Measurements from ENCODE around the gene FAM83B. TPM values are rescaled to one million over a fixed set of nuclear protein-coding genes. Genes with fewer than 3 reads are reported as not detected.

Gene FAM83B
- total RNA-seq, 1 donor from 2014 or later: not detected

DNA sequence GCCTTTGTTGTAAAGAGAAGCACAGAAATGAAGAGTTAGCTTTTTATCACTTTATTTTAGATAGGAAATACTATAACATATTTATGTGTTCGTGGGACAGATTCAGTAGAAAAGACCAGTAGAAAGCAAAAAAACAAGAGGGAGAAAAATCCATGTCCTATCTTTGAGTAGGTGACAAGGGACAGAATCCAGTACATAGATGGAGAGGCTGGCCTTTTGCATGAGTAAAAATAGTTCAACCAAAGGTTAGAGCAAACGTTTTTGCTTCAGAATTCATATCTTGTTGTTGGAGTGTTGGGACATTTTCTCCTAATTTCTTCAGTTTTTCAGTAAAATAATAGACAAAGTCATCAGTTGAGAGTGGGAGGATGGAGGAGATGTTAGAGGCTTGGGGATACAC, 19.6 kb upstream of the FAM83B start:
- intact Hi-C loops (cut with micrococcal nuclease): no loop called here
- H3K9me3 Mint-ChIP-seq: peaks cover 42% of the 10 kb centered on the region
- no peaks in the 10 kb centered on the region for H3K4me1 Mint-ChIP-seq (ENCODE audit: low read depth)
- H3K27me3 Mint-ChIP-seq (ENCODE audit: low read depth): no peaks in the 10 kb centered on the region
- no peak overlapping the region for H3K4me3 Mint-ChIP-seq (ENCODE audit: low read depth)
- no peak overlapping the region for H3K27ac Mint-ChIP-seq
- DNase-seq (ENCODE audit: low spot score): no peak
- H3K36me3 Mint-ChIP-seq (ENCODE audit: low read depth): no peaks in the 10 kb centered on the region

GRCh38 chr6:54830216-54830615, 16.4 kb upstream of the FAM83B start:
- Mint-ChIP-seq H3K27me3 (ENCODE audit: low read depth) (no peaks in the 10 kb centered on the region), H3K36me3 (ENCODE audit: low read depth) (no peaks in the 10 kb centered on the region), H3K4me3 (ENCODE audit: low read depth) (no peak overlapping the region), H3K27ac (no peak overlapping the region), H3K4me1 (ENCODE audit: low read depth) (no peaks in the 10 kb centered on the region), H3K9me3 (peaks cover 41% of the 10 kb centered on the region)
- no peak for DNase-seq (ENCODE audit: low spot score)
- intact Hi-C loops (cut with micrococcal nuclease): no loop called here

GRCh38 chr6:54835176-54835575, 11.4 kb upstream of the FAM83B start:
- H3K36me3 Mint-ChIP-seq (ENCODE audit: low read depth): no peaks in the 10 kb centered on the region
- H3K4me1 Mint-ChIP-seq (ENCODE audit: low read depth): no peaks in the 10 kb centered on the region
- H3K9me3 Mint-ChIP-seq: peaks cover 17% of the 10 kb centered on the region

DNA sequence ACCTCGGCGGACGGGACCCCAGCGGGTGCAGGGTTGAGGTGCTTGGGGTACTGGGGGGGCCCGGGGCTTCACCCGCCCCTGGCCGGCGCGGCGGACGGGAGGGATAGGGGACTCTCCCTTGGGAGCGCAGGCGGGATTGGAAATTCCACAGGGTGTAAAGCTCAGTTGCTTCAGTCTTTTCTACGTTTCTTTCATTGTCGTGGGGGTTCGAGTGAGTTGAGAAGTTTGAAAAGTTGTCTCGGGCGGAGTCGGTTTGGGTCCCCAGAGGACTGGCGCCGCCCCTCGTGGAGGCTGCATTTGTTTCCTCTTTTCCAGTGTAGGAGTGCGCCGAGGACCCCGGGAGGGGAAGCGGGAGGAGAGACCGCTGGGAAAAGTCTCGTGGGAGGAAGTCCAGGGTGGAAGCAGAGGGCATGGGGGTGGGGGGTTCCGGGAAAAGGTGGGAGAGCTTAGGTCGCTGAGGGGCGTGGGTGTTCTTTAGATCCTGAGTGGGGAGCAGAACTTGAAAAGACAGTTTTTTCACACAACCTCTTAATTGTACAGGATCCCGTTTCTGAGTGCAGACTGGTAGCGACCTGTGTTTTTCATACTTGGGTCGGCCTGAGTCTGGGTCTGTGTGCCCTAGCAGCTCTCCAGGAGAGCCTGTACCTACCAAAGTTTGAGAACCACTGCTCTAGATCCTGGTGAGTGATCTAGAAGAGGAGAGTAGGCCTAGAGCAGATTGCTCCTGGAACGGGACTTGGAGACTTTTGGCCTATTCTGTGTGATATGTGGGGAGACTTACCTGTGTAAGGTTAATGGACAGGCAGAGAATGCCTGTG, 495 bp downstream of the FAM83B start:
- H3K27me3 Mint-ChIP-seq (ENCODE audit: low read depth): peaks cover 19% of the 10 kb centered on the region
- no peak overlapping the region for H3K27ac Mint-ChIP-seq
- no peak overlapping the region for H3K4me3 Mint-ChIP-seq (ENCODE audit: low read depth)
- H3K9me3 Mint-ChIP-seq: peaks cover 5% of the 10 kb centered on the region
- intact Hi-C loops (cut with micrococcal nuclease): no loop called here
- DNase-seq (ENCODE audit: low spot score): no peak
- no peaks in the 10 kb centered on the region for H3K36me3 Mint-ChIP-seq (ENCODE audit: low read depth)
- no peaks in the 10 kb centered on the region for H3K4me1 Mint-ChIP-seq (ENCODE audit: low read depth)

More at GRCh38 chr6:54835176-54835575, 11.4 kb upstream of the FAM83B start:
- no peak overlapping the region for H3K4me3 Mint-ChIP-seq (ENCODE audit: low read depth)
- no peaks in the 10 kb centered on the region for H3K27me3 Mint-ChIP-seq (ENCODE audit: low read depth)
- intact Hi-C loops (cut with micrococcal nuclease): no loop called here
- no peak for DNase-seq (ENCODE audit: low spot score)
- no peak overlapping the region for H3K27ac Mint-ChIP-seq

DNA sequence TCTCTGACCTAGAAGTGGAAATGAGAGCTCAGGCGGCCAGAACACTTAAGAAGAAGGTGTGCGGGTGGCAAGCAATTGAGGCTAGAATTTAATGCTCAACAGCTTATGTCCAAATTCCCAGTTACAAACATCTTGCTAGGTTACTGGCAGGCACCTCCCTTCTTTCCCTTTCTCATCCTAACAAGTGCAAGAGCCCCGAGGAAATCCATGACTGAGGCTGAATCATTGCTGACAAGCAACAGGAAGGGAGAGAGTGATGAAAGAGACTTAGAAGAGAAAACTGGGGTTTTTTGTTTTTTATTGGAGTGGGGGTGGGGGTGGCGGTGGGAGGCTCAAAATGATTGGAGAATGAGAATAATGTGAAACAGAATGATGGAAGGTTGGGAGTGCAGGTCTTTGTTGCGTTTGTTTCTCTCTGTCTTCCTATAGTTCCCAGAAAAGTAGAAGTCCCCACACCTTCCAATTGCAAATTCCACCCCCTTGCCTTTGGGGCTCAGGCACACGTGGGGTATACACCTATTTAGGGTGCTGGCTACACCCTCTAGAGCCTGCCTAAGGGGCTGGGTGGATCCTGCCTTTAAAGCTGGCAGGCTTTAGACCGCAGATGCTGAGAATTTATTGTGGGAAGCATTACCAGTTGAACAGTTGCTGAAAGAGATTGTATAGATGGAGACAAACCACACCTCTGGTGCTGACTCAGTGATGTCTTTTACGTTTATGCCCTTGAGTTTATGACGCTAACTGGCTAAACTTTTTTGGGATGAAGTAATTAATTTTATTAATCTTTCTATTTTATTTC, 1.4 kb downstream of the FAM83B start:
- no peaks in the 10 kb centered on the region for H3K4me1 Mint-ChIP-seq (ENCODE audit: low read depth)
- intact Hi-C loops (cut with micrococcal nuclease): no loop called here
- peaks cover 19% of the 10 kb centered on the region for H3K27me3 Mint-ChIP-seq (ENCODE audit: low read depth)

DNA sequence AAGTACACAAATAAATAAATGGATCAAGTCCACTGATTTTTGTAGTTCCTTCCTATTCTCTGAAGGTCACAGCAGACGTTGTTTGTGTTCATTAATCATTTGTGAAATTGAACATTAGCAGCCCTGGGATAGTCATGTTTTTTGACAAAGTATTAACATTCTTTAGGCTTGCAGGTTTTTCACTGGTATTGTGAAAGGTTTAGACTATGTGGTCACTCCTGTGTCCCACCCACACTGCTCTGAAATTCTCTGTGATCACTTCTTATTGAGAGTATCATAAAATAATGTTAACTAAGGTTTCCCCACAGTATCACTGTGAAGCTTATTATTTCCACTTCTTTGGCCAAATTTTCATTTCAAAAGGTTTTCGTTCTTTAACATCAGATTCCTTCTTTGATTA, 3.5 kb downstream of the FAM83B start:
- no peak for DNase-seq (ENCODE audit: low spot score)
- Mint-ChIP-seq H3K27me3 (ENCODE audit: low read depth) (peaks cover 16% of the 10 kb centered on the region), H3K4me1 (ENCODE audit: low read depth) (no peaks in the 10 kb centered on the region), H3K36me3 (ENCODE audit: low read depth) (no peaks in the 10 kb centered on the region), H3K27ac (no peak overlapping the region), H3K9me3 (peaks cover 5% of the 10 kb centered on the region), H3K4me3 (ENCODE audit: low read depth) (no peak overlapping the region)
- intact Hi-C loops (cut with micrococcal nuclease): no loop called here

More for the DNA sequence above, 1.4 kb downstream of the FAM83B start:
- Mint-ChIP-seq H3K36me3 (ENCODE audit: low read depth) (no peaks in the 10 kb centered on the region), H3K4me3 (ENCODE audit: low read depth) (no peak overlapping the region), H3K9me3 (peaks cover 5% of the 10 kb centered on the region), H3K27ac (no peak overlapping the region)
- DNase-seq (ENCODE audit: low spot score): no peak

DNA sequence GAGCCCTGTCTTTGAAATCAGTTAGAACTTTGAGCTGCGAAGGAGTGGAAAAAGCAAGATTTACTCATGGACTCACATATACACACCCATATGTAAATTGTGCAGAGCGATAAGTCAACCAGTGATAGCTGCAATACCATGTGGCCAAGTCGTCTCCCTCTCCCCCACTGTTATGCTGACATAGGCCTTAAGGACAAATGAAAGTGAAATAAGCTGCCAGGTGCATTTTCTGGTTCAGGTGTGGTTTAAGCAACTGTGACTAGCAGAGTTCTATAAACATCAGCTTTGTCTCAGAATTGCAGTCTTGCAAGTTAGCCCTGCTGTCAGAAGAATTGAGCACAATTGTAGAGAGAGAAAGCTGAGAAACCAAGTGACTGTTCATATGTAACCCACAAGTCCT, 9.6 kb downstream of the FAM83B start:
- H3K9me3 Mint-ChIP-seq: peaks cover 2% of the 10 kb centered on the region
- intact Hi-C loops (cut with micrococcal nuclease): no loop called here
- DNase-seq (ENCODE audit: low spot score): no peak
- H3K4me1 Mint-ChIP-seq (ENCODE audit: low read depth): no peaks in the 10 kb centered on the region
- H3K4me3 Mint-ChIP-seq (ENCODE audit: low read depth): no peak overlapping the region
- H3K36me3 Mint-ChIP-seq (ENCODE audit: low read depth): no peaks in the 10 kb centered on the region
- no peak overlapping the region for H3K27ac Mint-ChIP-seq
- no peaks in the 10 kb centered on the region for H3K27me3 Mint-ChIP-seq (ENCODE audit: low read depth)

GRCh38 chr6:54860132-54860531, 13.6 kb downstream of the FAM83B start:
- H3K36me3 Mint-ChIP-seq (ENCODE audit: low read depth): no peaks in the 10 kb centered on the region
- no peak for DNase-seq (ENCODE audit: low spot score)

DNA sequence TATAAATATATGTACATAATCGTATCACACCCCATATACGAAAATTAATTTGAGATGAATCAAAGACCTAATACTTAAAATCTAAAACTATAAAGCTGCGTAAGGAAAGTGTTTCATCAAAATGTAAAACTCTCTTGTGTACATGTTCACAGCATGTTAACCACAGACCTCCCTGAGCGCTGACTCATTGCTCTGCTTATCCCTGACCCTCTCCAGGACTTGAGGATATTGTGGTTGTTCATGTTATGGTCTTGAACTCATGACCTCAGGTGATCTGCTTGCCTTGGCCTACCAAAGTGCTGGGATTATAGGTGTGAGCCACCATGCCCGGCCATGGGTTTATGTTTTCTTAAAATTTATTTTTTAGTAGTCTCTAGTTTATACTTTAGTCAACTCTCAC, 14.2 kb downstream of the FAM83B start:
- Mint-ChIP-seq H3K9me3 (no peaks in the 10 kb centered on the region), H3K36me3 (ENCODE audit: low read depth) (no peaks in the 10 kb centered on the region), H3K27ac (no peak overlapping the region), H3K27me3 (ENCODE audit: low read depth) (no peaks in the 10 kb centered on the region), H3K4me1 (ENCODE audit: low read depth) (no peaks in the 10 kb centered on the region), H3K4me3 (ENCODE audit: low read depth) (no peak overlapping the region)
- DNase-seq (ENCODE audit: low spot score): no peak
- intact Hi-C loops (cut with micrococcal nuclease): no loop called here

More at GRCh38 chr6:54860132-54860531, 13.6 kb downstream of the FAM83B start:
- Mint-ChIP-seq H3K4me3 (ENCODE audit: low read depth) (no peak overlapping the region), H3K27ac (no peak overlapping the region), H3K9me3 (no peaks in the 10 kb centered on the region), H3K4me1 (ENCODE audit: low read depth) (no peaks in the 10 kb centered on the region), H3K27me3 (ENCODE audit: low read depth) (no peaks in the 10 kb centered on the region)
- intact Hi-C loops (cut with micrococcal nuclease): no loop called here

GRCh38 chr6:54861905-54862616, 15.5 kb downstream of the FAM83B start:
- H3K4me1 Mint-ChIP-seq (ENCODE audit: low read depth): no peaks in the 10 kb centered on the region
- intact Hi-C loops (cut with micrococcal nuclease): no loop called here
- no peaks in the 10 kb centered on the region for H3K27me3 Mint-ChIP-seq (ENCODE audit: low read depth)
- H3K27ac Mint-ChIP-seq: no peak overlapping the region
- H3K9me3 Mint-ChIP-seq: no peaks in the 10 kb centered on the region
- no peak for DNase-seq (ENCODE audit: low spot score)
- H3K4me3 Mint-ChIP-seq (ENCODE audit: low read depth): no peak overlapping the region
- no peaks in the 10 kb centered on the region for H3K36me3 Mint-ChIP-seq (ENCODE audit: low read depth)

DNA sequence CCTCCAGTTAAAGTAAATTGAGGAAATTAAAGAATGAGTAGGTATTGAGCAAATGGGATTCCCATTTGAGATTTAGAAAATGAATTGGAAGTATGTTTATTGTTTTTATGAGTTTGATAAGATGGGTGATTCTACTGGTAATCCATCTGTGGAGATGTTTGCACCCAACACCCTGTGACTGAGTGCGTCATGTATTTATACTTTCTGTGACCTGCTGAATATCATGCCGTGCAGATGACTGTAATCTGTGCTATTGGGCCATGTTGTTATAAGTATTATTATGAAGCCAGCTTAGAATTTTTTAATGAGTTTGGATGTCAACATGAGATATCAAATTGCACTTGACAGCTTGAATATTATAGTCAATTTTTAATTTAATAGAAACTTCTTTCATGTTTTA, 17.7 kb downstream of the FAM83B start:
- Mint-ChIP-seq H3K27me3 (ENCODE audit: low read depth) (no peaks in the 10 kb centered on the region), H3K36me3 (ENCODE audit: low read depth) (no peaks in the 10 kb centered on the region), H3K4me3 (ENCODE audit: low read depth) (no peak overlapping the region), H3K9me3 (no peaks in the 10 kb centered on the region), H3K27ac (no peak overlapping the region), H3K4me1 (ENCODE audit: low read depth) (no peaks in the 10 kb centered on the region)
- no peak for DNase-seq (ENCODE audit: low spot score)
- intact Hi-C loops (cut with micrococcal nuclease): no loop called here

DNA sequence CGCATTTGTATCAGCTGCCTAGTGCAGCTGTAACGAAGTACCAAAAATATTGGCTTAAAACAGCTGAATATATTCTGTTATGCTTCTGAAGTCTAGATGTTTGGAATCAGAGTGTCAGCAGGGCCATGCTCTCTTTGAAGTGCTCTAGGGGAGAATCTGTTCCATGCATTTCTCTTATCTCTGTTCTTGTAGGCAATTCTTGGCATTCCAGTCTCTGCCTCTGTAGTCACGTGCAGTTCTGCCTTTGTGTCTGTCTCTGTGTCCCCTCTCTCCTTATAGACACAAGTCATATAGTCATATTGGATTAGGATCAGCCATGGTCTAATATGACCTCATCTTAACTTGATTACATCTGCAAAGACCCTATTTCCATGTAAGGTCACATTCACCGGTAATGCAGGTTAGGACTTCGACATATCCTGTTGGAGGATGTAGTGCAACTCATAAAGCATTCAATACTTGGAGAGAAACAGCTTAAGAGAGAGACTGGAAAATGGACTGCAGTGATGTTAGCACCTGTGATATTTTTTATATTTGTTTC, 18.6 kb downstream of the FAM83B start:
- no peaks in the 10 kb centered on the region for H3K36me3 Mint-ChIP-seq (ENCODE audit: low read depth)

More for the DNA sequence above, 18.6 kb downstream of the FAM83B start:
- no peak overlapping the region for H3K27ac Mint-ChIP-seq
- no peaks in the 10 kb centered on the region for H3K27me3 Mint-ChIP-seq (ENCODE audit: low read depth)
- no peaks in the 10 kb centered on the region for H3K9me3 Mint-ChIP-seq
- H3K4me3 Mint-ChIP-seq (ENCODE audit: low read depth): no peak overlapping the region
- intact Hi-C loops (cut with micrococcal nuclease): no loop called here
- H3K4me1 Mint-ChIP-seq (ENCODE audit: low read depth): no peaks in the 10 kb centered on the region
- no peak for DNase-seq (ENCODE audit: low spot score)
